ENCODE measurements around the gene GP9.

- TF ChIP-seq POLR2A (IDR thresholded peaks at IDR 0.05) = no peak
- no peak for TF ChIP-seq CTCF (IDR thresholded peaks at IDR 0.05)
These were observed 39.9 kb upstream of the GP9 start for GRCh38 chr3:129020691-129021090.

All from testis (tissue), 2 donors.